T-helper 1 cell treated with Interleukin-12 subunit alpha and Interleukin-12 subunit beta and Interleukin-4 antibody, amounts not matched to agents 30 ng/mL and 1 ng/mL, for 36 hours (primary cell): ENCODE results near the gene OPALIN. TPM values are rescaled to one million over a fixed set of nuclear protein-coding genes. Genes with fewer than 3 reads are reported as not detected.

Experiments
- intact Hi-C: fragments of 100-400 bp; cut with micrococcal nuclease; formaldehyde crosslinking; loops from one replicate; pipeline ENCODE4 v1.15.1; 2024
- total RNA-seq: library from RNA; stranded (reverse); gene quantifications from 2 replicates; pipeline ENCODE4 v1.2.3, GENCODE V29; 2022

Gene OPALIN
- total RNA-seq, 1 donor from 2014 or later: not detected

DNA sequence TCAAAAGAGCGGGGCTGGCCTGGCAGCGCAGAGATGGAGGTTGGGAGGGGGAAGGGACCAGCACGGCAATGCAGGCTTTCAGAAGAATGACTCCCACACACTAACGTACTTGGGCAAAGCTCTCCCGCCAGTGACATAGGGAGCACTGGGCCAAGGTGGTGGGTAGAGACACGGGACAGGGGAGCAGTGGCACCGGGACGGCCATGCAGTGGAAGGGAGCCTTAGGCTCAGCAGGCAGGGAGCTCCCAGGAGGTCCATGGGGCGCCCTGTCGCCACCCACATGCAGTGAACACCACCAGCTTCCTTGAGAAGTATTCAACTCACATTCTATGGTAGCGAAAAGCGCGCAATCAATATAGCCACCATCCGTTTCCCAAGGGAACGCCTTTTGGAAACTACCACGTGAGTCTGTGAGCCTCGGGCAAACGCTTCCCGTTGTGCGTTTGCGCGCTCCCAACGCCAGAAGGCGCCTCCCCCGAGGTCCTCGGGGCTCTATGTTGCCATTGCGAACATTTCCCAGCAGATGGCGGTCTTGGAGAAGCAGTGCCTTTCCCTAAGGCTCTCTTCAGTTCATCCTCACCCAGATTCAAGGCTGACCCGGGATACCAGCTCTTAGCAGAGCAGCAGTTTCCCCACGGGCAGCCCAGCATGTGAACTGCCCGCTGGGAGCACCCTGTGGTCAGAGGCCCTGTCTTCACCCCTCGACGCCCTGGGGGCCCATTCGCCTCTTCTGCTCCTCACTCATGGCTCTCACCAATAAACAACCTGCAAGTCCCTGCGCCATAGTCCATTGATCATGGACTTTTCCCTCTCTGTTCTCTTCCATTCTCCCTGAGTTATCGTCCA, 16.4 kb upstream of the OPALIN start:
- intact Hi-C loops: loop anchor here (1.0 kb wide), 5 partner anchors 139 to 650 kb away; no protein-coding TSS in a partner anchor

DNA sequence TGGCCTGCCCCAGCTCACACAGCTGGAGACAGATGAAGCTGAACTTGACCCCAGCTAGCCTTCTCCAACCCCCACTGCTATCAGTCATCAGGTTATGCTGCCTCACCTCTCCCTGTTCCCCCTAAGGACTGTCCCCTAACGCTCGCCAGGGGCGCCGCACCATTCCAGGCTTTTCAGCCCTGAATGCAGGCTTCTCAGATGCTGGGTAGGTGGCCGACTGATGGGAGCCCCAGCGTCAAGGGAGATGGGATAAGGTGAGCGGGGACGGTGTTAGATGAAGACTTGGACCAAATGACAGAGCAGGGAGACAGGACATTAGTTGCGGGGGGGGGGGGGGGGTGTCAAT, 15.8 kb upstream of the OPALIN start:
- intact Hi-C loops: no loop called here

DNA sequence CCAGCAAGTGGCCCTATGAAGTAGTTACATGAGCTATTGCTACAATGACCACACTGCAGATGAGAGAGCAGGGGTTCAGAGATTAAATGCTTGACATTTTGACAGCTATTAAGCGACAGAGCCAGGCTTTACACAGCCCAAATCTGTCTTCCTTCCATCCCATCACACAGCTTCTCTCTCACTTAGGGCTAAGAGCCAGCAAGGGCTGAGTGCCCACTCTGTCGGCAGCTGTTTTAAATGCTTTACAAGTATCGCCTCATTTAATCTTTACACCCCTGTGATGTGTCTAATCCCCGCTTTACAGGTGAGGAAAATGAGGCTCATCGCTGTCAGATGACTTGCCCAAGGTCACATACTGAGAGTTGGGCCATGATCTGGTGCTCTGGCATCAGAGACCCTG, 15.2 kb upstream of the OPALIN start:
- intact Hi-C loops: no loop called here

DNA sequence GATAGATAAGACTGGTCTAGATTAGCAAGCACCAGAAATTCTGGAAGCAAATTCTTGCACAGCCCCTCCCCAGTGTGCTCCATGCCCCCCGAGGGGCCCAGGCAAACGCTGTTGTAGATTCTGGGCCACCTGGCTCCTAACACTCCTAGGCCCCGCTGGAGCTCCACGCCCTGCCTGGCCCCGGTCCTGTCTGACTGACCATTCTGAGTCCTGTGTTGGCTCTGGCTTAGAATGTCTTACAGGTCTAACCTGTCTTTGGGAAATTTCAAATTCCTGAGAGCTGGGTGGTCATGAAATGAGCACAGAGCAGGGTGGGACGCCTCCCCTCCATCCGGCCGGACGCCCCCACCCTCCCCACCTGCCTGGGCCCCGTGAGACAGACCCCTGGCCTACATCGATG, 12.6 kb upstream of the OPALIN start:
- intact Hi-C loops: no loop called here

DNA sequence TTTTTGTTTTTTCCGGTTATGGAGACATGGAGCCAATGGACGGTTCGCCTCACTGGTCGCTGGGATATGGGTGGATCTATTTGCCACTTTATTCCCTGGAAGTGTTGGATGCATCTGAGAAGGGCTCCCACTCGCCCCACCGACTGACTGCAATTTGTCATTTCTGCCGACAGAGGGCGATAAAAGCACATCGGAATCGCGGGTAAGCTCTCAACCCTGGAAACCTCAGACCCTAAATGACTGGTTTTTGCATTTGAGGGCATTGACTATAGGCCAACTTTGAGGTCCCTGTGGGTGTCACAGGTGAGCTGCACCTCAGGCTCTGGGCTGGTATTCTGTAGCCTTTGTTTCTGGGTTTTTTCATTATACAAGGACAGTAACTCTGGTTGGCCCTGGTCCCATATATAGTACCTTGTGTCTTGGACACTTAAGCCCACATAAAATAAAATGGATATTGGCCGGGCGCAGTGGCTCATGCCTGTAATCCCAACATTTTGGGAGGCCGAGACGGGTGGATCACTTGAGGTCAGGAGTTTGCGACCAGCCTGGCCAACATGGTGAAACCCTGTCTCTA, 11.9 kb upstream of the OPALIN start:
- intact Hi-C loops: loop anchor here (1.0 kb wide), 1 partner anchor 26 kb away; no protein-coding TSS in a partner anchor

DNA sequence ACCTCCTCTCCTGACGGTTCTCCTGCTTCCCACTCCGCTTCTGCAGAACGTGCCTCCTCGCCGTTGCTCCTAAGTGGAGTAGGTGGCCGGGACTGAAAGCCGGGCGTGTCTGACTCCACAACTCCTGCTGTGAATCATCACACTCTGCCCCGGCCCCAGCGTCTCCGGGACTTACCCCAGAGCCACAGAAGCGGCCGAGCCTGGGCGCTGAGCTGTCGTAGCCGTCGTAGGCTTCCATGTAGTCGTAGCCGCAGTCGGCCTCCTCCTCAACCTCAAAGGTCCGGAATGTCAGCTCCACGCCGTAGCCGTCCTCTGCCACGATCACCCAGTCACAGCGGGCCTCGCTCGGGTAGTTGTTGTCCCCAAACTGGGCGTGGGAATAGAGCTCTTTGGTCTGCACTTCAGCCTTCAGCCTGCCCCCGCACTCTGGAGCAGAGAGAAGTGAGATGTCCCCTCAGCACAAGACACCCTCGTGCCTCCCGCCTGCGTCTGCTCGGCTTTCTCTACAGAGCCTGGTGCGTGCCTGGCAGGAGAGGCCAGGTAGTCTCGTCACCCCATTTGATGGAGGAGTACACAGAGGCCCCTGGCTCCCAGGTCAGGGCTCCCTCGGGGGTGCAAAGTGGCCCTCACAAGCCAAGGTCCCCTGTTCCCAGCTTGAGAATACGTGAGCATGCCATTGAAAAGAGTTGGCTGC, 11.2 kb upstream of the OPALIN start:
- intact Hi-C loops: loop anchor here (1.0 kb wide), 1 partner anchor 26 kb away; no protein-coding TSS in a partner anchor

DNA sequence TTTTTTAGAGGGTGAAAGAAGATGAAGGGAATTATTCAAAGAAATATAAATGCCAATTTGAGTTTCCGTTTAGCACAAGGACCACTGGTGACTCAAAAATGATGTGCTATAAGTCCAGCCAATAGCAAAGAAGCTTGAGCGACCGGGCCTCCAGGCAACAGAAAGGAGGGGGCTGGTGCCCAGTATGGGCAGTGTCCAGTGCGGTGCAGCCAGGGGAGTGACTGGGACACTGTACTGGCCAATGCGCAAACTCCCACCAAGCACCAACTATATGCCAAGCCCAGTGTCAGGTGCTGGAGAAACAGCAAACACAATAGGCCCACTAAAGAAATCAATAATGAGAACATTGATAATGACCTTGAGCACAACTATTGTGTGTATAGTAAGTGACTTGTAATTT, 10.2 kb upstream of the OPALIN start:
- intact Hi-C loops: no loop called here

DNA sequence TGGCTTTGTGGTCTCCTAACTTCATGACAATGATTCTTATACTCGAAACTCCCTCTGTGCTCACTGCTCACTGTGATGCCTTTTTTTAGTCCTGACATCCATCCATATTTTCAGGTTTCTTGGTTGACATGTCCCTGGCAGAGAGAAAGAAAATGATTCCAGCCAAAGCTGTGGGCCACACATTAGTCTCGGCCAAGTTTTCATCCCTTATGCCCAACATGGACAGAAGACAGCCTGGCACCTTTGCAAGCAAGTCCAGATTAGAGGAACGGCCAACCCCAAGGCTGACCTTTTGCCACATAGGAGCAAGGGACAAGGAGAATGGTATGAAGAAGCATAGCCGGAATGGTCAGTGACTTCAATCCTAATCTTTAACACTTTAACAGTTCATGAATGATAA, 8.7 kb upstream of the OPALIN start:
- intact Hi-C loops: no loop called here

DNA sequence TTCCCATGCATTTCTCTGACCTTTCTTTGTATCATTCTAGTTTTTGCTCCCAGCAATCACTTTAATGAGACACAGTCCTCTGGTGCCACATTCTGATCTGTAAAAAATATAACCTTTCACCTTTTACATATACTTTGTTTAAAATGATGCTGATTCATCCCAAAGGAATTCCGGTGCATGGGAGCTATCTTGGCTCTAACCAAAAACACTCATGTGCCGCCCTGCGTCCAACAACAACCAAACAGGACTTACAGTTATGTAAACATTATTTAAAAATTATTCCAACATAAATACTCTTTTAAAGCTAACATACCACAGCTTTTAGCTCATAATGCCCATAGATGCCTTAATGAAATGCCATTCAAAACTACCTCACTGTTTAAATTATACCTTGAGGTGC, 7.7 kb upstream of the OPALIN start:
- intact Hi-C loops: no loop called here

DNA sequence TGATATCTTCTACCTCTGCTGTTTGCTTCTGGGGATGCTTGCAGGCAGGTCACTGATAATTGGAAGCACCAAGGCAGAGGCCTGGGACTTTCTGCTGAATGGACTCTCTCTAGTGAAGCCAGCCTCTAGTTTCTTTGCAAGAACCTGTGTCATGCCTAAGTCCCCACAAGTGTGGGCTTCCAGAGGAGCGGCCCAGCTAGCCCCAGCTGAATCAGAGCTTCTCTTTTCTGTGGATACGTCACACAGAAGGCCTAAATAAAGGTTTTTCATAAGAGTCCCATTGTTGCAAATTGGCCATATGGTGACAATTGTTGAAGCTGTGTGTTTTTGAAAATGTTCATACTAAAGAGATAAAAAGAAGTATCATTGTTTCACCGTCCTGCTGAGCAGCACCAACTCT, 6.8 kb upstream of the OPALIN start:
- intact Hi-C loops: no loop called here

DNA sequence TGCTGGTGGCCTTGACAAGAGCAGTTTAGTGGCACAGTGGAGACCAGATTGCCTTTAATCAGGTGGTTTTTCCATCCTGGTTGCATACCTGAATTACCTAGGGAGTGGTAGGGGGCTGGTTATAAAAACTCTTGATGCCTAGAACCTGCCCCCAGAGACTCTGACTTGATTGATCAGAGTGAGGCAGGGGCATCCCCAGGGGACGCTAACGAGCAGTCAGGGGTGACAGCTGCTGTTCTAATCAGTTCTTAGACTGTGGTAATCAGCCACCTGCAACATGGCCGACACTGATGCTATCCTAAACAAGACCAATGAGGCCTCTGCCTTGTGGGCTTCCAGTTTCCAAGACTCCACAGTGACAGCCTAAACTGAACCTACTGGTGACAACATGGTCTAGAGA, 2.0 kb upstream of the OPALIN start:
- intact Hi-C loops: no loop called here

DNA sequence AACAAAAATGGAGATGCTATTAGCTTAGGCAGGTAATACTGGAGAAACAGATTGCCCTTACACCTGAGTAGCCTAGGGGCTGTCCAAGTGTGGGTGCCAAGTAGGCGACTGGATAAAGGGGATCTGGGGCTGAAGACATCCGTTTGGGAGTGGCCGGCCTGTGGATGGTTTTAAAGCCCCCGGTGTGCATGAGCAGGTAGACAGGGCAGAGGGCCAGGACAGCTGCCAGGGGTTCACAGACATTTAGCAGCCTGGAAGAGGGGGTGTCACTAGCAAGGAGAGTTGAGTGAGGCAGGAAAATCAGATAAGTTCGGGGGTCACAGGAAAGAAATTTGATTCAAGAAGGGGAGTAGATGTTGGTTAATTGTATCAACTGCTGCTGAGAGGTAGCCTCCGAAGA, 1.5 kb upstream of the OPALIN start:
- intact Hi-C loops: no loop called here

DNA sequence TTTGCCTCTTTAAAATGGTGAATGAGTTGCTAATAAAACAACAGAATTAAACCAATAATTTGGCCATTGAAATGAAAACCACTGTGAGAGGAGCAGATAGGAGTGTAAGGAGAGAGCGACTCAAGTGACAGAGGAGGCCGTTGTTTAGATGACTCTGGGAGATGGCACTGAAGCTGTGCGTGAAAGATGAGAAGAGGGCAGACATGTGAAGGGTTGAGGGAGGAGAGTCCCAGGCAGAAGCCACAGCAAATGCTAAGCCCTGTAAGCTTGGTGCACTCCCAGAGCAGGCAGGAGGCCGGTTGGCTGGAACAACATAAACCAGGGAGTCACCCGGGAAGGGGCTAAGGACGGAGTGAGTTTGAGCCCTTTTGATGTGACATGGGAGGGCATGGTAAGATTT, 814 bp upstream of the OPALIN start:
- intact Hi-C loops: no loop called here

DNA sequence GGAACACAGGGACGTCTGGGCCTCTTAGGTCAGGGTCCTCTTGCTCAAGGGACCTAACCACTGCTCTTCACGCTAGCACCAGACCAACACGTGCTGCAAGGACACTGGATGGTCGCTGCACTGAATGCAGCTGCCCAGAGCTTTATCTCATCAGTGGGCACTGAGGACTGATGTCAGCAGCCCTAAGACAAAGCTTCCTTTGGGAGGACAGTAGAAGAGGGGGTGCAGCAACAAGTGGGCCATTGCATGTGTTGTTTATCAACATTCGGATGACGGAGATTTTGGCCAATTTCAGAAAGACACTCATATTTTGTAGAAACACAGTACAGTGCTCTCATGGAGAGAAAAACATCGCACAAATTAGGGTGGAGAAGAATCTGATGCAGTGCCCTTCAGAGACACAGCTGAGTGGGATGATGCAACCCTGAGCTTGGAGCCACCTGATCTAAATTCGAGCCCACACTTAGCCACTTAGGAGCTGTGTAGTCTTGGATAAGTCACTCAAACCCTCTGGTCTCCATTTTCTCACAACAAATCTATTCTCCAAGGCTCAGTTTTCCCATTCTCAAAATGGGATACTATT, 1.7 kb downstream of the OPALIN start:
- intact Hi-C loops: no loop called here

DNA sequence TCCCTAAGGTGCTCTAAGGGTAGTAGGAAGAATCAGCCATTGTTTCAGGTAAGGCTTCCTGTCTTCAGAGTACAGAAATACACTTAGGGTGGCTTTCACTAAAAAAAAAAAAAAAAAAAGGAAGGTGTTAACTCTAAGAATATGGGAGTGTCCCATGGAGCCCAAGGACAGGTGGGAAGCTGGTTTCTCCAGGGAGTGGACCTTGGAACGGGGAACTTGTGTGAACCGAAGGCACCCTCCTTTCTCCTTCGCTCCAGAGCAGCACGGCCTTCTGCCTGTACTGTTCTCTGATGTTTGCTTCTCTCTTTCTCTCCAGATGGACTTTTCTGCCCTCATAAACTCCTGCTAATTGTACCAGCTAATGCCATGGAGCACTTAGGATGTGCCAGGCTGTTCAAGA, 6.2 kb downstream of the OPALIN start:
- intact Hi-C loops: no loop called here

DNA sequence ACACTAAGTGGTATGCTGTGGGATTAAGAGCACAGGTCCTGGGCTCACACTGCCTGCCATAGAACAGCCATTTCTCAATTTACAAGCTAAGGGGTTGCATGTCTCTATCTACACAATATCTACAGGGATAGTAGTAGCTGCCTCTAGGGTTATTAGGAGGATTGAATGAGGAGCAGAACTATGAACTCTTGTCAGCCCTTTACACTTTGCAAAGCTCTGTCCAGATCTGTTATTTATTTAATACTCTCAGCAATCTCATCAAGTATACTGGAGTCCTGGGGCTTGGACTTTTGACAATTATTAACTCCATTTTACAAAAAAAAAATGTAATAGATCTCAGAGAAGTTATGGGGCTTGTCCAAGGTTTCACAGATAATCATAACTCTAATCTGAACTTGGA, 6.8 kb downstream of the OPALIN start:
- intact Hi-C loops: no loop called here

DNA sequence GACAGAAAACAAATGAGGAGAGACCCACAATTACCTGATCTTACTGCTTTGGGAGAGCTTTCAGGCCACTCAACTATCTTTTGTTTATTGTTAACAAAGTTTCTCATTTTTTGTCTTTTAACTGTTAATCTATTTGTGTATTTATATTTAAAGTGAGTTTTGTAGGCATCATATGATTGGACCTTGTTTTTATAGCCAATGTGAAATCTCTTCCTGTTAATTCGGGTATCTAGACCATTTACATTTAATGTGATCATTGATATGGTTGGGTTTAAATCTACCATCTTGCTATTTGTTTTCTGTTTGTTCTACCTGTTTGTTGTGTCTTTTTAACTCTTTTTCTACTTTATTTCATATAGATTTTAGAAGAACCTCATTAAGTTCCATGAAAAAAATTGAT, 12.5 kb downstream of the OPALIN start:
- intact Hi-C loops: no loop called here

DNA sequence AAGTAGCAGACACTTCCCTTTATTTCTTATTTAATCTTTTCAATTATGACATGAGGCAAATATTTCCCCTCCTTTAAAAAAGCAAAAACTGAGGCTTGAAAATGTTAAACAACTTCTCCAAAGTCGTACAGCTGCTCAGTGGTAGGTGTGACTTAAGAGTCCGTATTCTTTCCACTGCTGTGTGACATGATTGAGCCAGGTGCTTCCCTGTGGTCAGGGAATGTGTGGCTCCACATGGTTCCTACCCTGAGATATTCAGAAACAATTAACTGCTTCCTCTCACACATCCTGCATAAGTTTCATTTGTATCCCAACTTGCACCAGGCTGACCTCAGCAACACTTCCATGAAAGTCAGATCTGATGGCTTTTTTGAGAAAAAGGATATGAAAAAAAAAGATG, 13.6 kb downstream of the OPALIN start:
- intact Hi-C loops: no loop called here

DNA sequence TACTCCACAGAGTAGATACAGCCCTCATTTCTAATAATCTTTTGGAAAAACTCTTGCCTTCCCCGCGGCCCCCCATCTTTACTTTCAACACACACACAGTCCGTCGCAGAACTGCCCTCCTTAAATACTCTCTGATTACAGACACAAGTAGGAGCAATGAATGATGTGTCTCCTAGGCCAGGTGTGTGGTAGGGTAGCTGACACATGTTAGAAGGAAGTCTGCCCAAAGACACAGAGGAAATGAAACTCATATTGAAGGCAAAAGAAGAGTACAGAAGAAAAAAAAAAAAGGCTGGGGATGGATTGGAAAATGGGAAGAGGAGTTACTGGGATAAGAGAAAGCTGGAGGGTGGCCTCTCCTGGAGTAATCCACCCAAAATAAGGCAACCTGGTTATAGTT, 14.6 kb downstream of the OPALIN start:
- intact Hi-C loops: no loop called here

DNA sequence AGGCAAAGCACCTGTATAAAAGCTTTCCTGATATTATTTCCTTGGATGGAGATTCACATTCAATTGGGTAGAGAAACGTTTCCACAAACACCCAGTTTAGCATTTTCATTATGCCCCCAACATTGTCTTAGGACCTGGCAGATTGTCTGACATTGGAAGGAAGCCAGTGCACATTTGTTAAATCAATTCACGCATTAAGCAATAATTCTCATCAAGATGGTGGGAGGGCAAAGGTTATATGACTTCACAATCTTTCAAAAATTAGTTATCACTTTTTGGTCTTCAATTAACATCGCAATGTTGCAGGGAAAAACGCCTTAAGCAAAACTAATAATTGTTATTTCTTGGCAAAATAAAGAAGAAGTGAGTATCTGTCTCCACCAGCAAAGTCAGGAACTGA, 16.4 kb downstream of the OPALIN start:
- intact Hi-C loops: no loop called here

DNA sequence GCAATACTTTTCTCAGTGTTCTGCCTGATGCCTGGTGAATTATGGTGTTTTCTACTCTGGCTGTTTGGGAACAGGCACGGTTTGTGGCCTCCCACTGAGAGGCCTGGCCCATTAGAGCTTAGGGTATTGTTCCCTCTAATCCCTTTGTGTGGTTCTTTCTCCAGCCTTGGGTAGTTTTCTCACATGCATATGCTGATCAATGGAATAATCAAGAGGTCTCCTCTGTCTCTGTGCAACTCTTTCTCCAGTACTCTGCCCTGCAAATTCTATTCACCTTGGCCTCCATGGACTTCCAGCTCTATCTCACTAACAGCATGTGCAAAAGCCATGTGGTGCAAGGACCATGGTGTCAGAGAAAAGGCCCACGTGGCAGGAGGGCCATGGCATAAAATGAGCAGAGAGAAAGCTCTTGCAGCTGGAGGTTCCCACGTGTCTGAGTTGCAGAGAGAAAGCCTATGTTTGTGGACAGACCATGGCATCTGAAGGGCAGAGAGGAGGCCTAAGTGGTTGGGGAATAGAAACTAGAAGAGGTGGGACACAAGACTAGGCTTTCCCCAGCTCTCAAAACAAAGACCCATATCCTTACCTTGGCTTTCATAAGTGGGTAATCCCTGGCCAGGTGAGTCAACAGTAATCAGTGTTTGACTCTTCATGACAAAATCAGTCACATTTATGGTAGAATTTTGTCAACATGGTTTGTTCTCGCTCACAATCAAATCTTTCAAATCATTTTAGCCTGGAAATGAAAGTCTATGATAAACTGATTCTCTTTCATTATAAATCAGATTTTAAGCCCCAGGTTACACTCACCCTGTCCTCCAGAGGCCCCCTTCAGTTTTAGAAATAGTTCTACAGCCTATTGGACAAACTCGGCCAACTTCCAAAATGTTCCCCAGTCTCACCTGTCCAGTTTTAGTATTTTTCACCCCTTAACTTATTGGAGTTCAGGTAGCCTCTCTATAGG, 17.3 kb downstream of the OPALIN start:
- intact Hi-C loops: no loop called here
